GM13976 (cell line): ENCODE data around the gene ULBP3.

Source experiments
- DNase-seq: peaks from one replicate; pipeline ENCODE4 v3.0.0; 2012; ENCODE audit warnings: low spot score
- in situ Hi-C: fragments of 300-500 bp; cut with MboI; formaldehyde crosslinking; loops from one replicate; pipeline ENCODE4 v1.12.0; 2022; ENCODE audit warnings: low sequenced_read_pairs, mixed read lengths, inconsistent platforms; ENCODE audit not compliant: unreplicated experiment
- TF ChIP-seq, protein P1 (sequence below): IDR thresholded peaks from 2 replicates; pipeline ENCODE4 v1.5.1; 2012; ENCODE audit warnings: borderline replicate concordance, mild to moderate bottlenecking; ENCODE audit not compliant: insufficient read depth; ENCODE audit errors: extremely low read depth, missing control alignments, control extremely low read depth

The ULBP3 gene

DNA sequence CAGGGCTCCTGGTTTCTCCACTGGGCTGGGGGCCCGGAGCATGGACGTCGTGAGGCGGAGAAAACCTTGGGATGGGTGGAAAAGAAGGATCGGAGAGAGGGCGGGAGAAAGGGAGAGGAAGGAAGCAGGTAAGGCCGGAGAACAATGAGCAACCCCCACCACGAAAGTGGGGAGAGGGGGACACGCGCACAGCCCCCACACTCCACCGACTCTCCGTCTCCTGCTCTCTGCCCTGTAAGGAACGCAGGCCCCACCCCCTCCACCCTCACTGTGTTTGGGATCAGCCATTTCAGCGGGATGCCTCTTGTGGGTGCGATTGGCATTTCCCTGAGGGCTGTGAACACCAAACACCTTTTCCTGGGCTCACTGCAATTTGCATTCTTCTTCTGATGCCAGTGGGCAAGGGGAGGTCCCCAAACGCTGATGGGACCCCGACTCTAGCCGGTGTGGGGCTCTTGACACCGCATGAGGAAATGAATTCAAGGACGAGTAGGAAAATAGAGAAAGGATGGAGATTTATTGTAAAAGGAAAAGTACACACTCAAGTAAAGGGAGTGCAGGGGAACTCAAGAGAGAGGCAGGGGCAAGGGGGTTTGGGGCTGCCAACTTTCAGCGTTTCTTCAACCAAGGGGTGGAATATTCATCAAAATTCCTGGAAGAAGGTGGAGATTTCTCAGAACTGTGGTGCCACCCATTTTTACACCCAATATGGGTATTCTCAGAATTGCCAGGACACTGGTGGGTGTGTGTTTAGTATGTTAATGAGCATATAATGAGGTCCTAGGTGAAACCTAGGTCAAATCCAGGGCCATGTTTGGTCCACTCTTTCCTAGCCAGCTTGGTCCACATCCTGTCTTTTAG, 30.5 kb downstream of the ULBP3 start:
- DNase-seq = no peak
- TF ChIP-seq, protein P1, sequence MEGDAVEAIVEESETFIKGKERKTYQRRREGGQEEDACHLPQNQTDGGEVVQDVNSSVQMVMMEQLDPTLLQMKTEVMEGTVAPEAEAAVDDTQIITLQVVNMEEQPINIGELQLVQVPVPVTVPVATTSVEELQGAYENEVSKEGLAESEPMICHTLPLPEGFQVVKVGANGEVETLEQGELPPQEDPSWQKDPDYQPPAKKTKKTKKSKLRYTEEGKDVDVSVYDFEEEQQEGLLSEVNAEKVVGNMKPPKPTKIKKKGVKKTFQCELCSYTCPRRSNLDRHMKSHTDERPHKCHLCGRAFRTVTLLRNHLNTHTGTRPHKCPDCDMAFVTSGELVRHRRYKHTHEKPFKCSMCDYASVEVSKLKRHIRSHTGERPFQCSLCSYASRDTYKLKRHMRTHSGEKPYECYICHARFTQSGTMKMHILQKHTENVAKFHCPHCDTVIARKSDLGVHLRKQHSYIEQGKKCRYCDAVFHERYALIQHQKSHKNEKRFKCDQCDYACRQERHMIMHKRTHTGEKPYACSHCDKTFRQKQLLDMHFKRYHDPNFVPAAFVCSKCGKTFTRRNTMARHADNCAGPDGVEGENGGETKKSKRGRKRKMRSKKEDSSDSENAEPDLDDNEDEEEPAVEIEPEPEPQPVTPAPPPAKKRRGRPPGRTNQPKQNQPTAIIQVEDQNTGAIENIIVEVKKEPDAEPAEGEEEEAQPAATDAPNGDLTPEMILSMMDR = no peak
- in situ Hi-C loops = no loop called here

DNA sequence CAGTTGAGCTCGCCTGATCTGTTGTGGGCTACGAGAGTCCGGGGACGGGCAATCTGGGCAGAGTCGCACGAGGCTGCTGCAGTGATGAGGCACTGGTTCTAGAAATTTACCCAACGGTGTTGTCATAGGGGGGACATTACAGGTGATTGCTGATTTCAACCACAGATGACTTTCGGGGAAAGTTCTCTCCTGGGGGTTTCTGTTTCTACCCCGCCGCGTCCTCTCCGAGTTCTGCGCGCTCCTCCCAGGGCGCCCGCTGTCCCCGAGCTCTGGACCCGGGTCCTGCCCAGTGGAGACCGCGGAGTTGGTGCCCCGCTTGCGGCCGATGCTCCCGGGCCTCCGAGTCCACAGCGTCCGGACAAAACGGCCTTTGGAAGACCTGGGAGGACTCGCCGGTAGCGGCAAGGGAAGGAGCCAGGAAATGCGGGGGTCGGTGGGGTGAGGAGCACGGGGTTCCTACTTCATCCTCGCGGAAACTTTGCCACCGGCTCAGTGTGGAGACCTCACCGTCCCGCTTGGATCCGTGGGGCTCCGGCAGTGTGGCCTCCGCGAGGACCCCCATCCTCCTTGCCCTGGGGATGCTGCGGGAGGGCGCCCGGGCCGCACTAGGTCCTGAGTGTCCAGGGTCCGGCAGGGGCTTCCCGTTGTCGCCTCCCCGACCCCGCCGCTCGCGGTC, 31.3 kb downstream of the ULBP3 start:
- TF ChIP-seq, protein P1 = no peak
- in situ Hi-C loops = no loop called here
- no peak for DNase-seq

DNA sequence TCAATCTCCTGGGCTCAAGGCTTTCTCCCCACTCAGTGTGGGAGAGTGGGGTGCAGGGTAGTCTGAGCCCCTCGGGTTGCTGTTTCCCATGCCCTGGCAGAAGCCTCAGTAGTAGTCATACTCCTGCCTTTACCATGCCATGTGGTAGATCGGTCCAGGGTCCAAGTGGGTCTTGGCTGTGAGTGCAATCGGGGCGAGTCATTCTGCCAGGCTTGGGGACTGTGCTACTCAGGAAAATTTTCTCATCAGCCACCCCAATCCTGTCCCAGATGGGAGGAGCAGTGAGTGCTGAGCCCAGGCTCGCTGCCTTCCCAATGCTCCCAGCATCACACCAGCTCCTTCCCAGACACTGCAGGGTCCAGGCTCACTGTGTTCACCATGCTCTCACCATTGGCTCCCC, 32.8 kb downstream of the ULBP3 start:
- in situ Hi-C loops = no loop called here
- TF ChIP-seq, protein P1 = no peak
- DNase-seq = no peak

DNA sequence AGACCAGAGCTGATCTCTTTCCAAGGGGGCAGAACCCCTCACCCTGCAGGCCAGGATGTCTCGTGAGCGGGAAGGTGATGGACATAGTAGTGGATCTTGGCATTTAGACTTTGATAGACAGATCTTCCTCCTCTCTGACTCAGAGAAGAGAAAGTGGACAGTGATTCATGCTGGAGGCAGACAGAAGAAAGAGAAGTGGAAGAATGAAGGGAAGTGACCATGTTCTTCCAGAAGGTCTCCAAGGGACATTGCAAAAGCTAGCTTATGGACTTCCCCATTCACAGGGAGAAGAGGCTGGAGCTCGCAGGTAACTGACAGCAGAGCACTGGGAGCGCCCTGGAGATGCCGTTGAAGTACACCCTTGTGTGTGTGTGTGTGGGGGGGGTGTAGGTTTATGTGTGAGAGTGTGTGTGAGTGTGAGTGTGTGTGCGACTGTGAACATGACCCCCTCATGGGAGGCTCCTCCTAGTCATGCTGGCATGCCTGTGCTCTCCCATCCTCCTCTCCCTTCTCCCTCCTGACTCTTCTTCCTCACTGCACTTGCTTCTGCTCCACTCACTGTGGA, 35.6 kb downstream of the ULBP3 start:
- TF ChIP-seq, protein P1 = no peak
- in situ Hi-C loops = no loop called here
- no peak for DNase-seq

DNA sequence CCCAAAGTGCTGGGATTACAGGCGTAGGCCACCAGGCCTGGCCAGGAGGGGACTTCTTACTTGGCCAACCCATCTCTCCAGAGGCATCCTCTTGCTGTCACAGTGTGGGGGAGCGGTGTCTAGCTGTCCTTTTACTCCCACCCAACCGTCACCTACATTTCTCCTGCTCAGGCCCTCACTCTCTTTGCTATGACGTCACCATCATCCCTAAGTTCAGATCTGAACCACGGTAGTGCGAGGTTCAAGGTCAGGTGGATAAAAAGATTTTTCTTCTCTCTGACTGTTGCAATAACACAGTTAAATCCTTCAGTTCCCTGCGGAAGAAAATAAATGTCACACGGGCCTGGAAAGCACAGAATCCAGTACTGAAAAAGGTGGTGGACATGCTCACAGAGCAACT, 36.3 kb downstream of the ULBP3 start:
- DNase-seq = no peak
- in situ Hi-C loops = no loop called here
- TF ChIP-seq, protein P1 = no peak

DNA sequence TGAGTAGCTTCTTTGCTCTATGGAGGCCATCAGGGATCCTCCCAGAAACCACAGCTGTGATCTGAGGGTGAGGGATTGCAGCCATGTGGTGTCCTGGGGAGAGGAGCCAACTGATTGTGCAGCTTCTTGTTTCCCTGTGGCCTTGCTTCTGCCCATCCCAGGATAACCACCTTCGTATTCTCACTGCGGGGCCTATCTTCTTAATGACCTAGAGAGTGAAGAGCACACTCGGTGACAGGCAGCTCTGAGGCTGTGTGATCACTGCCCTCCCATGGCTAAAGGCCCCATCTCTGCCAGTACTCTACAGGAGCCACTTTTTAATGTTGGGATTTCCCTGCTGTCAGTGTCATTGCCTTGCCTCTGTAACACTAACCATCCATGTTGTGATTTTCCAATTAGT, 38.3 kb downstream of the ULBP3 start:
- TF ChIP-seq, protein P1 = no peak
- no peak for DNase-seq
- in situ Hi-C loops = no loop called here
